HUES6 (cell line): ENCODE measurements around the gene HOXA6.
A peak's percentile ranks its signal among the peaks of the same experiment; 100 is the strongest.

Experiments
- H3K27ac ChIP-seq: 2 replicates; pipeline ENCODE4 v1.7.0; 2013; ENCODE audit warnings: low read depth, mild to moderate bottlenecking, low read length, inconsistent platforms
- H3K27me3 ChIP-seq: 2 replicates; pipeline ENCODE4 v1.6.1; 2013; ENCODE audit warnings: low read length; ENCODE audit not compliant: control insufficient read depth, insufficient read depth
- H3K36me3 ChIP-seq: 2 replicates; pipeline ENCODE4 v1.6.1; 2013; ENCODE audit warnings: low read length; ENCODE audit not compliant: control insufficient read depth, insufficient read depth
- H3K4me1 ChIP-seq: 2 replicates; pipeline ENCODE4 v1.6.1; 2013; ENCODE audit warnings: low read length; ENCODE audit not compliant: control insufficient read depth, insufficient read depth
- H3K4me3 ChIP-seq: 2 replicates; pipeline ENCODE4 v1.5.1; 2013; ENCODE audit warnings: low read depth, low read length
- H3K9ac ChIP-seq: one replicate; pipeline ENCODE4 v1.6.1; 2013; ENCODE audit warnings: mild to moderate bottlenecking, low read length
- H3K9me3 ChIP-seq: 2 replicates; pipeline ENCODE4 v1.6.1; 2013; ENCODE audit warnings: low read depth, low read length; ENCODE audit not compliant: control insufficient read depth, insufficient read depth

HOXA6 gene

DNA sequence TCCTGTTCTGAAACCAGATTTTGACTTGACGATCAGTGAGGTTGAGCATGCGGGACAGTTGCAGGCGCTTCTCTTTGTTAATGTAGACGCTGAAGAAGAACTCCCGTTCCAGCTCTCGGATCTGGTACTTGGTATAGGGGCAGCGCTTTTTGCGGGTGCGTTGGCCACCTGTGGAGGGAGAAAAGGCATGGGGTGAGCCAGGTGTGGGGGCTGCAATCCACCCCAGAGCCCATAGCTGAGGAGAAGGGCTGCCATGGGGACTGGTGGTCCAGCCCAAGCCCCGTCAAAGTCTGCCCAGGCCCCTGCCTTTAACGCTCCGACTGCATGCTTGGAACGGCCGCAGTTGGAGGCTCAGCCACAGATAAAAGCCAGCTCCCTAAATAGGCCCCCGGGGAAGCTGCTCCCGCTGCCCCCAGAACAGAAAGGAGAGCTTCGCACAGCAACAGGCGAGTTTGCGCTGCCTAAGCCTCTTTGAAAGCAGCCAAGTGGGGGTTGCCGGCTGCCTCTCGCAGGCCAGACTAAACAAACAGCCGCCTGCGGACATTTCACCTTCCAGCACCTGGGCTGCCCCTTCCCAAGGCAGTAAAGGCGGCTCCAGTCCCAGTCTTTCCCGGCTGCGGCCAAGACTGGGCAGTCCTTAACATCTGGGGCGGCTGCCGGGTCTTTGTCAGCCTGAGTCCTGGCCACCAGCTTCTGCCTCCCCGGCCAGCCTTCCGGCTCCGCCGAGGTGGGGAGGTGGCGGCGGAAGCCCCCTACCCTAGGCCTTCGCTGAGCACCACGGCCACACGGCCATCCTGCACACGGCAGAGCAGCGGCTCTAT, 35.5 kb upstream of the HOXA6 start:
- H3K9me3 ChIP-seq, result no peaks in the 10 kb centered on the region
- H3K9ac ChIP-seq, result peak overlapping the region; percentile 50
- H3K36me3 ChIP-seq, result no peaks in the 10 kb centered on the region
- H3K27me3 ChIP-seq, result peaks cover 100% of the 10 kb centered on the region
- peak overlapping the region; percentile 43; the same call in 1 of the 2 replicates for H3K4me3 ChIP-seq
- peaks cover 39% of the 10 kb centered on the region for H3K4me1 ChIP-seq
- no peak overlapping the region for H3K27ac ChIP-seq

DNA sequence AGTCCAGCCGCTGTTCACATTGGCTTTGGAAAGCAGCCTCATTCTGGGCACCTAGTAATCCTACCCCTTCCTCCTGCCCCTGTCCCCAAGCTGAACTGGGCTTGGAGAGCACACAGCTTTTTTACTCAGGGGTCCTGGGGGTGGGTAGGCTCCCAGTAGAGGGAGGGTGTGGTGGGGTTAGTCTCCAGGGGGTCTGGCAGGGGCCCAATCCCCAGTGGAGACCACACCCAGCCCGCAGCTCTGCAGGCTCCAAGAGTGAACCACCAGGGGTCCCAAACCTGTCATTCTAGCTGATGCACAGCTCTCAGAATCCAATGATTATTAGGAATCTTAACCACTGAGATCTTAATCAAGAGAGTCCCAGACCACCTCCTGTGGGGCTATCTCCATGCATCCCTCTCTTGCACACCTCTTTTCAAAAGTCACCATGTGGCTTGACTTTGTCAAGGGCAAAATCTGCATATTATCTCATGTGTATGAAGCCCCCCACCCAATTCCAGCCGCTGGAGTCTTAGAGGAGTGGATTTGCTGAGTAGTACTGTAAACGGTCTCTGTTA, 34.8 kb upstream of the HOXA6 start:
- Histone ChIP-seq H3K9ac (peak overlapping the region; percentile 50), H3K4me1 (peaks cover 32% of the 10 kb centered on the region), H3K27me3 (peaks cover 100% of the 10 kb centered on the region), H3K36me3 (no peaks in the 10 kb centered on the region), H3K4me3 (peak overlapping the region; percentile 43; the same call in 1 of the 2 replicates), H3K9me3 (no peaks in the 10 kb centered on the region), H3K27ac (no peak overlapping the region)

DNA sequence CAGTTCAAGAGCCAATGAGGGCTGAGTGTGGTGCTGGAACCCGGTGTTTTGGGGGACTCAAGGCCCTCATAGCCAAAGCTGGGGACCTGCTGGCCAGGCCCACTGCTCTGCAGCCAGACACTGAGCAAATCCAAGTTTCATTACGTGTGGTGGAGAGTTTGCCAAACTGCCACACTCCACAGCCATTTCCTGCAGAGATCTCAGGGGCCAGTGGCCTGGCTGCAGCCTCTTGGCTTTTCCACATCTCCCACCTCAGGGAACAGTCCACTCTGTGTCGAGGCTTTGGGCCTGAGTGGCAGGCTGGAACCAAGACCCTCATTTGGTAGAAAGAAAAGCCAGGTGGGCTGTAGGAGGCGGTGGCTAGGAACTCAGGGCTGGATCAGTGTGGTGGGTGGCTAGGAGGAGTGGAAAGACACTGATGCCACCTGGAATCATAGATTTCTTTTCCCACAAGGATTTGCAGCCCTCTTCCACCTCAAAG, 34.3 kb upstream of the HOXA6 start:
- no peak overlapping the region for H3K27ac ChIP-seq
- peaks cover 100% of the 10 kb centered on the region for H3K27me3 ChIP-seq
- no peak overlapping the region; the same call in 1 of the 2 replicates for H3K4me3 ChIP-seq
- no peaks in the 10 kb centered on the region for H3K36me3 ChIP-seq
- H3K4me1 ChIP-seq, result peaks cover 30% of the 10 kb centered on the region
- no peaks in the 10 kb centered on the region for H3K9me3 ChIP-seq
- H3K9ac ChIP-seq, result no peak overlapping the region

DNA sequence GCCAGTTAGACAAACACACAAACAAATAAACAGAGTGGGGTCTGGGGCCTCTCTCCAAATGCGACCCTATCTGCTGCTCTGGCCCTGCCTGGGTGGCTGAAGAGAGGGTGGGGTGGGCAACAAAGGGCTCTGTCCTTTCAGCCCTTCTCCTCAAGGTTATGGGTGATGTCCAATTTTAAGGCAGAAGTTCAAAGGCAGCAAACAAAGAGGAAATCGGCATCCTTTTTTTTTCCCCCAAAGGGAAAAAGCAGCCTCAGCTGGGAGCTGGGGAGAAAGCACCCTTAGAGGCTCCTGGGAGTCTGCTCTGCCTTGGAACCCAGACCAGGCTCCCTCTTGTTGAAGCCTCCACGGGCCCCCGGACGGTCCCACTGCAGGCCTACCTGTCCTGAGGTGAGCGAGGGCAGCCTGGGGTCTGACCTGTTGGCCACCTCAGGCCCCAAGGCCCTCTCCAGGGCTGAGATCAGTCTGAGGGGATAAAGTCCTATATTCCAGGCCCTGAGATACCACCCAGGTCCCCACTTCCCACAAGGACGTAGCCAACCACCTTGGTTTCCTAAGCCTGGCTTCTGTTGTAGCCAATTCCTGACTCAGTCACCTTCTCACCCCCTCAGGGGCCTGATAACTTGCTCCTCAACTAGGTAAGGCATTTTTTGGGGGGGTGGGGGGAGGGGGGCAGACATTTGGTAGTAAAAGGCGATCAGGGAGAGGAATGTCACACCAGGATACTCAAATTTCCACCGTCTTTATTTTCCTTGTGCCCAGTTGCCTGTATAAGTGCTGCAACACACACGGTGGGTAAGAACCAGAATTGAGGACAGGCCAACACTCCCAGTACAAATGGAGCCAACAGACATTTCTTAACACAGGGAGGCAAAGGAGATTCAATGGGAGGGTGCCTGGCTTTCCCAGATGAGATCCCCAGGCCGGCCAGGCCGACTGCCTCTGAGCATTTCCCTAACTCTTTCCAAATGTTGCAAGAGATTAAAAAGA, 33.2 kb upstream of the HOXA6 start:
- Histone ChIP-seq H3K9me3 (no peaks in the 10 kb centered on the region), H3K27ac (no peak overlapping the region), H3K9ac (peak overlapping the region; percentile 21), H3K27me3 (peaks cover 100% of the 10 kb centered on the region), H3K4me1 (peaks cover 22% of the 10 kb centered on the region), H3K4me3 (no peak overlapping the region), H3K36me3 (no peaks in the 10 kb centered on the region)

DNA sequence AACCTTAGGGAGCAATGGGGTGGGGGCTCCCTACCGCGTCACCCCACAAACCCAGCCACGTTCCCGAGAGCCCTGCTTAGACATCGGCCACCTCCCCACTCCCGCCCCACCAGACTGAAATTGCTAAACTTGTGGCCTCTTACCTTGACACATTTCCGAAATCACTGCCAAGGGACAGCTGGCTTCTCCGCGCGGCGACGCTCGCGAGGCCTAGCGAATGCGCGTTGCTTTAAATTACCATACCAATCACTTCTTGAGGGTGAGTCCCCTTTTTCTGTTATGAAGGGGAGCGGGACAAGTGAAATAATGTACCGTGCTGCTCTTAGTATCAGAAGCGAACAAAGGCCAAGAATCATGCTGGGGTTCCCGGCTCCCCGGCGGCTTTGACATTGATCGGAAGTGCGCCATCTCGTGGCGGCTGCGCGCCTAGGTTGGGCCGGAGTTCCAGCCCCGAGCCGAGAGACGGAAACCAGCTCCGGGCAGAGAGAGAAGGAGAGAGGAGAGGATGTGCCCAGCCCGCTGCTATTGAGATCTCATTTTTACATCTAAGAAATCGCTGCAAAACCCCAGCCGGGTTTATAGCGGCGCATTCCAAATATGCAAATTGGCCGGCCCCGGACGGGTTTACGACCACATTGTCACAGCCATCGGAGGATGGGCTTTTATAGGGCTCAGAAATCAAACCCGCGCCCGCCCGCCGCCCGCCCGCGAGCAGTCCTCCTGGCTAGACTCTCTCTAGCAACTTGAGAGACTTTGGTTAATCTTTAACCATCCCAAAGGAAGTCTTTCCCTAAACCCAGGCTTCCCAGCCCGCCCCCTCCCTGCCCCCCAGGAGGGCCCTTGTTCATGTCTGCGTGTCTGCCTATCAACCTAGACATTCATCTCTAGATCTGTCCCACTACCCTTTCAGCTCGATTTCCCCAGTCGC, 32.2 kb upstream of the HOXA6 start:
- Histone ChIP-seq H3K27ac (no peak overlapping the region), H3K9me3 (no peaks in the 10 kb centered on the region), H3K4me3 (peak overlapping the region; percentile 58), H3K9ac (peak overlapping the region; percentile 73), H3K36me3 (no peaks in the 10 kb centered on the region), H3K27me3 (peaks cover 100% of the 10 kb centered on the region), H3K4me1 (peaks cover 13% of the 10 kb centered on the region)

DNA sequence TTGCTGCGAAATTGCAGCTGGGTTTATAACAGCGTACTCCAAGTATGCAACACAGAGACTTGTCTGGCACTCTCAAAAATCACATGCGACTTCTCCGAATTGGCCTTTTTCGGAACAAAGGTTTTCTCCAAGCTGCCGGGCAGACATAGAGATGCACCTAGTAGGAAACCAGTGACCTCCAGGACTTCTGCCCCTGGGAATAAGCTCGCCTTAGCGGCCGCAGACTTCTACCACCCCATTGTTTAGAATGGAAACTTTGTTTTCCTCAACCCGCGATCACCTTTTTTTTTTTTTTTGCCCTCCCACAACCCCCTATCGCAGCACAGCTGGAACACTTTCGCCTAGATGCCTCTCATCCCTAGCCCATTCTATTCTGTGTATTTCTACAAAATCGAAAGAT, 31.5 kb upstream of the HOXA6 start:
- H3K36me3 ChIP-seq, result no peaks in the 10 kb centered on the region
- H3K9ac ChIP-seq, result peak overlapping the region; percentile 73
- peak overlapping the region; percentile 58 for H3K4me3 ChIP-seq
- H3K9me3 ChIP-seq, result no peaks in the 10 kb centered on the region
- H3K27ac ChIP-seq, result no peak overlapping the region
- peaks cover 100% of the 10 kb centered on the region for H3K27me3 ChIP-seq
- peaks cover 10% of the 10 kb centered on the region; the same call in 1 of the 2 replicates for H3K4me1 ChIP-seq

DNA sequence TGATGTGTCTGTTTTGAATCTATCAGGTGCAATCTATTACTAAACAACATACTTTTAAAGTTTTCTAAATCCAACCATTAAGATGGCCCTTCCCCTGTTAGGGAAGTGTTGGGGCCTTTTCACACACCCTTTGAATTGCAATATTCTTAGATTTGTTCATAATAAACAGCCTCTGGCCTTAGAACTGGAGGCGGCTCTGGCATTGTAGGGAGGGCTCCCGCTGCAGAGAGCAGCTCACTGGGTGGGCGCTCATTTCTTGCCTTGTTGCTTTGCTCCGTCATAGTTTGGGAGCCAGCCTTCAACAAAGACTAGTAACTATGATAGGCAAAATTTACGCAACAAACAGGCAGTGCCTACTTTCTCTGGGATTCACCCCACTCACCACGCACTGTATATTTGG, 30.8 kb upstream of the HOXA6 start:
- H3K36me3 ChIP-seq, result no peaks in the 10 kb centered on the region
- H3K4me1 ChIP-seq, result peaks cover 6% of the 10 kb centered on the region; the same call in 1 of the 2 replicates
- H3K27ac ChIP-seq, result no peak overlapping the region
- H3K9me3 ChIP-seq, result no peaks in the 10 kb centered on the region
- H3K4me3 ChIP-seq, result peak overlapping the region; percentile 58; the same call in 1 of the 2 replicates
- peaks cover 100% of the 10 kb centered on the region for H3K27me3 ChIP-seq
- H3K9ac ChIP-seq, result peak overlapping the region; percentile 68

DNA sequence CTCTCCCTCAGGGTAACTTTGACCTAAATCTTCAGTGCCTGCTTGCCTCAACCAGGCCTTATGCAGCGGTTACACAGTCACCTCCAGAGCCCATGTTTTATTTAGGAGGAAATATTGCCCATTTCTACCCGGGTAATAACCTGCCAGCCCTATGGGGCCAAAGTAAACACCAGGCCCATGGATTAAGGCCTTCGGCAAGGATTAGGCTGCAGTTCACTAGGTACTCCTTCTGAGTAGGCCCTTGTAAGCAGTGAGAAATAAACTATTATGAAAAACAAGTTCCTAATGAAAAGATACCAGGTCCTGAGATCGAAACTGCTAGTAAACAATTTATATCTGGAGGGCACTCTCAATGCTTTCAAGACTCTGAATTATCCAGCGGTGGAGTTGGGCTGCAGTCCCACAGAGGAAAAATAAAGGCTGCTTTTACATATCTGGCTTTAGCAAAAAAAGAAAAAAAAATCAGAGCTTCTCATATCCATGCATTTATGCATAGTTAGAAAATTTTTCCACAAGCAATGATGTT, 30.3 kb upstream of the HOXA6 start:
- H3K9me3 ChIP-seq, result no peaks in the 10 kb centered on the region
- H3K36me3 ChIP-seq, result no peaks in the 10 kb centered on the region
- no peak overlapping the region for H3K27ac ChIP-seq
- H3K9ac ChIP-seq, result peak overlapping the region; percentile 68
- peaks cover 6% of the 10 kb centered on the region; the same call in 1 of the 2 replicates for H3K4me1 ChIP-seq
- H3K4me3 ChIP-seq, result peak overlapping the region; percentile 58; the same call in 1 of the 2 replicates
- peaks cover 100% of the 10 kb centered on the region for H3K27me3 ChIP-seq

DNA sequence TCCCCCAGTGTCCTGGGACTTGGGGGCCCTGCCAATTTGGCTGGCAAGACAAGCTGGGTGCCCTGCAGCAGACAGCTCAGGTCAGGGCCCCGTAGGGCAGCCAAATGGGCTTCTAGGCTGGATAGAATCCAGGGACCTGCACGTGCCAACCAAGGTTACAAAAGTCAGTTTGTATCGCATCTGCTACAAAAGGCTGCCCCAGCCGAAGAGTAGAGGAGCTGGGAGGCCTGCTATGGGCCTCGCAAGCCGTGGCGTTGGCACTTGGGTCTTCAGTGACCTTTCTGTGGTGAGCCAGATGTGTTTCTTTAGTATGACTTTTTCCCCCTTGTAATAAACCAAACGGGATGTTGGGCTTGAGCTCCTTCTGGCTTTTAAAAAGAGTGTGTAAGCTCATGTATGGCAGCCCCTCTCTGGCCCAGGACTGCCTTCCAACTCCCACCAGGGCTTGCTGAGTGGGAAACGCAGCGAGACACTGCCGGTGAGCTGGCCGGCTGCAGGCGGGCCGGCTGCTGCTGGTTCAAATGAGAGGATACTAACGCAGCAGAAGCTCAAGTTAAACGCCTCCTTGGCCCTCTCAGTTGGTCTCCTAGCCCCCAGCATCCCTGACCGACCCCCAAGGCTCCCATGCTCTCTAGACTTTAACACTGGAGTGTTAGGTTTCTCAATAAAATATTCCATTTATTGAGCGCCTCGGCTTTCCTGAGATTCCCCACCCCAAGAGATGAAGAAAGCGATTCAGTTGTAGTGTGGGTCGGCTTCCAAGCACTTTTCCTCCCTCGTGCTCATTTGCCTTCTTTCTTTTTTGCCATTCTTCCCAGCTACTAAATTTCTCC, 29.6 kb upstream of the HOXA6 start:
- H3K9ac ChIP-seq, result peak overlapping the region; percentile 68
- no peak overlapping the region for H3K27ac ChIP-seq
- H3K4me3 ChIP-seq, result peak overlapping the region; percentile 14; the same call in 1 of the 2 replicates
- H3K36me3 ChIP-seq, result no peaks in the 10 kb centered on the region
- H3K4me1 ChIP-seq, result peaks cover 9% of the 10 kb centered on the region
- no peaks in the 10 kb centered on the region for H3K9me3 ChIP-seq
- peaks cover 100% of the 10 kb centered on the region for H3K27me3 ChIP-seq
